ENCODE data around the gene OR9Q1. TPM values are rescaled to one million over a fixed set of nuclear protein-coding genes. Genes with fewer than 3 reads are reported as not detected.

Gene OR9Q1
- total RNA-seq, 1 donor from 2014 or later = not detected

GRCh38 chr11:58034471-58034870, 10.8 kb downstream of the OR9Q1 start:
- no peaks in the 10 kb centered on the region for H3K36me3 ChIP-seq
- H3F3A ChIP-seq (ENCODE audit: low read depth) = no peaks in the 10 kb centered on the region
- TF ChIP-seq EZH2 (IDR thresholded peaks at IDR 0.05) (no peak), EZH2phosphoT487 (IDR thresholded peaks at IDR 0.05) (no peak), CTCF (IDR thresholded peaks at IDR 0.05) (no peak)
- DNase-seq (ENCODE audit: low spot score) = no peak
- no peaks in the 10 kb centered on the region for H3K9me3 Mint-ChIP-seq
- H3K36me3 Mint-ChIP-seq = no peaks in the 10 kb centered on the region
- H3K4me3 ChIP-seq = no peak overlapping the region
- no peaks in the 10 kb centered on the region for H3K79me2 ChIP-seq (ENCODE audit: low read depth)
- no peaks in the 10 kb centered on the region for H3K27me3 ChIP-seq
- H3K27me3 Mint-ChIP-seq (ENCODE audit: insufficient read depth, low read depth) = peaks cover 4% of the 10 kb centered on the region
- H3K9me3 ChIP-seq (ENCODE audit: low read depth) = no peaks in the 10 kb centered on the region
- no peak overlapping the region for H3K9ac ChIP-seq
- no peak overlapping the region for H3K27ac ChIP-seq
- no peak overlapping the region for H3K27ac Mint-ChIP-seq
- no peak overlapping the region for H2AFZ ChIP-seq (replicated peaks)
- no peaks in the 10 kb centered on the region for H3K4me1 Mint-ChIP-seq
- H3K4me1 ChIP-seq = no peaks in the 10 kb centered on the region
- H3K4me2 ChIP-seq = no peak overlapping the region
- no peak overlapping the region for H3K4me3 Mint-ChIP-seq
- H4K20me1 ChIP-seq (ENCODE audit: low read depth) = no peaks in the 10 kb centered on the region

GRCh38 chr11:58039589-58039988, 15.9 kb downstream of the OR9Q1 start:
- H3K27me3 Mint-ChIP-seq (ENCODE audit: insufficient read depth, low read depth) = no peaks in the 10 kb centered on the region

GRCh38 chr11:58043379-58043778, 19.7 kb downstream of the OR9Q1 start:
- no peak overlapping the region for H3K27ac ChIP-seq
- no peaks in the 10 kb centered on the region for H3K9me3 Mint-ChIP-seq

More at GRCh38 chr11:58039589-58039988, 15.9 kb downstream of the OR9Q1 start:
- no peaks in the 10 kb centered on the region for H3K27me3 ChIP-seq
- no peak overlapping the region for H3K9ac ChIP-seq
- H3K4me3 Mint-ChIP-seq = no peak overlapping the region
- H3K4me1 ChIP-seq = no peaks in the 10 kb centered on the region
- H3F3A ChIP-seq (ENCODE audit: low read depth) = no peaks in the 10 kb centered on the region
- no peak overlapping the region for H3K4me2 ChIP-seq
- H4K20me1 ChIP-seq (ENCODE audit: low read depth) = no peaks in the 10 kb centered on the region
- H3K4me1 Mint-ChIP-seq = no peaks in the 10 kb centered on the region
- H3K27ac Mint-ChIP-seq = no peak overlapping the region
- H3K27ac ChIP-seq = no peak overlapping the region
- no peak for DNase-seq (ENCODE audit: low spot score)
- no peaks in the 10 kb centered on the region for H3K79me2 ChIP-seq (ENCODE audit: low read depth)
- no peaks in the 10 kb centered on the region for H3K9me3 Mint-ChIP-seq
- TF ChIP-seq EZH2 (IDR thresholded peaks at IDR 0.05) = no peak
- H3K36me3 ChIP-seq = no peaks in the 10 kb centered on the region
- no peaks in the 10 kb centered on the region for H3K36me3 Mint-ChIP-seq
- no peaks in the 10 kb centered on the region for H3K9me3 ChIP-seq (ENCODE audit: low read depth)
- H3K4me3 ChIP-seq = no peak overlapping the region
- H2AFZ ChIP-seq (replicated peaks) = no peak overlapping the region

More at GRCh38 chr11:58043379-58043778, 19.7 kb downstream of the OR9Q1 start:
- H3K9me3 ChIP-seq (ENCODE audit: low read depth) = no peaks in the 10 kb centered on the region
- no peak overlapping the region for H3K27ac Mint-ChIP-seq
- H3K27me3 Mint-ChIP-seq (ENCODE audit: insufficient read depth, low read depth) = no peaks in the 10 kb centered on the region
- H3K4me3 Mint-ChIP-seq = no peak overlapping the region
- H3F3A ChIP-seq (ENCODE audit: low read depth) = no peaks in the 10 kb centered on the region
- H3K9ac ChIP-seq = no peak overlapping the region
- H3K36me3 Mint-ChIP-seq = no peaks in the 10 kb centered on the region
- H3K79me2 ChIP-seq (ENCODE audit: low read depth) = no peaks in the 10 kb centered on the region
- no peaks in the 10 kb centered on the region for H3K36me3 ChIP-seq
- H3K4me1 ChIP-seq = no peaks in the 10 kb centered on the region
- no peaks in the 10 kb centered on the region for H3K4me1 Mint-ChIP-seq
- H3K4me2 ChIP-seq = no peak overlapping the region
- no peak overlapping the region for H2AFZ ChIP-seq (replicated peaks)
- no peak for DNase-seq (ENCODE audit: low spot score)
- no peak overlapping the region for H3K4me3 ChIP-seq
- H3K27me3 ChIP-seq = no peaks in the 10 kb centered on the region
- no peak for TF ChIP-seq EZH2 (IDR thresholded peaks at IDR 0.05)
- TF ChIP-seq CTCF (IDR thresholded peaks at IDR 0.05) = no peak
- TF ChIP-seq EZH2phosphoT487 (IDR thresholded peaks at IDR 0.05) = no peak
- no peaks in the 10 kb centered on the region for H4K20me1 ChIP-seq (ENCODE audit: low read depth)
